ENCODE measurements around the gene SZRD1. TPM values are rescaled to one million over a fixed set of nuclear protein-coding genes. Genes with fewer than 3 reads are reported as not detected.

Gene SZRD1
- total and polyA plus RNA-seq, 2 of the 8 experiments (the other 6 are each of a cell fraction or from before 2014, with no cell fraction given) = 97.8 to 108 TPM

- TF ChIP-seq ATF3 (IDR thresholded peaks at IDR 0.05; ENCODE audit: insufficient read depth, low read depth, low read length) (no peak), CREB1 (IDR thresholded peaks at IDR 0.05) (no peak), SIX5 (IDR thresholded peaks at IDR 0.05; ENCODE audit: low read depth, low read length) (no peak), GTF2F1 (IDR thresholded peaks at IDR 0.05; ENCODE audit: borderline replicate concordance, low read depth, low read length) (no peak), CBX8 (IDR thresholded peaks at IDR 0.05; ENCODE audit: borderline replicate concordance, low read depth, low read length) (no peak), CEBPB (IDR thresholded peaks at IDR 0.05; ENCODE audit: low read depth, low read length) (no peak), NRF1 (IDR thresholded peaks at IDR 0.05; ENCODE audit: low read depth, low read length) (no peak), TAF1 (IDR thresholded peaks at IDR 0.05; ENCODE audit: low read depth, low read length) (no peak), SUZ12 (IDR thresholded peaks at IDR 0.05; ENCODE audit: low read length) (no peak), BRCA1 (IDR thresholded peaks at IDR 0.05; ENCODE audit: low read depth, low read length) (no peak), SP1 (IDR thresholded peaks at IDR 0.05; ENCODE audit: low read depth, low read length) (no peak), JUND (IDR thresholded peaks at IDR 0.05; ENCODE audit: low read length) (no peak), BCL11A (IDR thresholded peaks at IDR 0.05; ENCODE audit: low read depth in 2 of 2, low read length in 2 of 2) (no peak)
These were observed 58.3 kb downstream of the SZRD1 start (continued) for GRCh38 chr1:16425125-16426025.

Measured in H1 (cell line).